Right lobe of liver (tissue), 4 donors: ENCODE data around the gene BTBD1.

Experiments used
- POLR2A ChIP-seq: fragments of 450-650 bp; IDR thresholded peaks from one replicate; pipeline ENCODE4 v1.6.1; 2017; ENCODE audit warnings: antibody characterized with exemption, mild to moderate bottlenecking
- TF ChIP-seq, protein P1 (sequence below), 4 donors: fragments of 200-600 bp in 3 of 4; fragments of 450-650 bp in 1 of 4; IDR thresholded peaks; one replicate each; pipeline versions ENCODE4 v1.5.1 to v1.8.0; 2016 to 2022; ENCODE audit warnings: antibody characterized with exemption in 4 of 4, mild to moderate bottlenecking in 2 of 4
- donor health status: DM: no; HTN: no; CAD: no.
- donor health status: DM: no; HTN: no; CAD: no.
- donor health status: DM: no; HTN: yes; CAD: no.

GRCh38 chr15:83064859-83065258 lies 2.2 kb downstream of the BTBD1 start:
- TF ChIP-seq, protein P1, sequence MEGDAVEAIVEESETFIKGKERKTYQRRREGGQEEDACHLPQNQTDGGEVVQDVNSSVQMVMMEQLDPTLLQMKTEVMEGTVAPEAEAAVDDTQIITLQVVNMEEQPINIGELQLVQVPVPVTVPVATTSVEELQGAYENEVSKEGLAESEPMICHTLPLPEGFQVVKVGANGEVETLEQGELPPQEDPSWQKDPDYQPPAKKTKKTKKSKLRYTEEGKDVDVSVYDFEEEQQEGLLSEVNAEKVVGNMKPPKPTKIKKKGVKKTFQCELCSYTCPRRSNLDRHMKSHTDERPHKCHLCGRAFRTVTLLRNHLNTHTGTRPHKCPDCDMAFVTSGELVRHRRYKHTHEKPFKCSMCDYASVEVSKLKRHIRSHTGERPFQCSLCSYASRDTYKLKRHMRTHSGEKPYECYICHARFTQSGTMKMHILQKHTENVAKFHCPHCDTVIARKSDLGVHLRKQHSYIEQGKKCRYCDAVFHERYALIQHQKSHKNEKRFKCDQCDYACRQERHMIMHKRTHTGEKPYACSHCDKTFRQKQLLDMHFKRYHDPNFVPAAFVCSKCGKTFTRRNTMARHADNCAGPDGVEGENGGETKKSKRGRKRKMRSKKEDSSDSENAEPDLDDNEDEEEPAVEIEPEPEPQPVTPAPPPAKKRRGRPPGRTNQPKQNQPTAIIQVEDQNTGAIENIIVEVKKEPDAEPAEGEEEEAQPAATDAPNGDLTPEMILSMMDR (IDR thresholded peaks at IDR 0.05): no peak
- no peak for TF ChIP-seq POLR2A
